Astrocyte (in vitro differentiated cells and primary cell): ENCODE results near the gene AKAP8L. TPM values are rescaled to one million over a fixed set of nuclear protein-coding genes. Genes with fewer than 3 reads are reported as not detected.

Experiments used
- DNase-seq: peaks from one replicate; pipeline ENCODE4 v3.0.0-alpha.2; 2010; ENCODE audit warnings: low read depth
- FAIRE-seq: peaks from 2 replicates; lab custom pipeline; 2011; peaks lifted over from hg19 to GRCh38; lab: Jason Lieb, UNC
- H2AFZ ChIP-seq: 2 replicates; pipeline ENCODE4 v1.6.0; 2012; ENCODE audit warnings: low read depth, low read length, inconsistent platforms
- H3K27ac ChIP-seq: 2 replicates; pipeline ENCODE4 v1.5.1; 2011; ENCODE audit warnings: low read depth, low read length, inconsistent platforms
- H3K27me3 ChIP-seq: 2 replicates; pipeline ENCODE4 v1.6.0; 2011; ENCODE audit warnings: low read length, inconsistent platforms; ENCODE audit not compliant: insufficient read depth
- H3K36me3 ChIP-seq: 2 replicates; pipeline ENCODE4 v1.5.1; 2011; ENCODE audit warnings: low read length, inconsistent platforms; ENCODE audit not compliant: insufficient read depth
- H3K4me1 ChIP-seq: 2 replicates; pipeline ENCODE4 v1.5.1; 2011; ENCODE audit warnings: low read length, inconsistent platforms; ENCODE audit not compliant: insufficient read depth
- H3K4me2 ChIP-seq: 2 replicates; pipeline ENCODE4 v1.6.0; 2012; ENCODE audit warnings: low read length, inconsistent platforms
- H3K4me3 ChIP-seq: 2 replicates; pipeline ENCODE4 v1.5.1; 2011; ENCODE audit warnings: low read depth, mild to moderate bottlenecking, low read length, inconsistent platforms; ENCODE audit not compliant: insufficient read depth
- H3K79me2 ChIP-seq: 2 replicates; pipeline ENCODE4 v1.6.0; 2012; ENCODE audit warnings: mild to moderate bottlenecking, low read length, inconsistent platforms; ENCODE audit not compliant: insufficient read depth
- H3K9ac ChIP-seq: 2 replicates; pipeline ENCODE4 v1.6.0; 2012; ENCODE audit warnings: mild to moderate bottlenecking, low read length, inconsistent platforms
- H3K9me3 ChIP-seq: 2 replicates; pipeline ENCODE4 v1.5.1; 2012; ENCODE audit warnings: low read depth, mild to moderate bottlenecking, low read length, inconsistent platforms; ENCODE audit not compliant: insufficient read depth
- H4K20me1 ChIP-seq: 2 replicates; pipeline ENCODE4 v1.6.0; 2012; ENCODE audit warnings: low read length, inconsistent platforms; ENCODE audit not compliant: insufficient read depth
- H3K27ac Mint-ChIP-seq: one replicate; pipeline ENCODE4 v1.8.0; 2021; ENCODE audit warnings: mild to moderate bottlenecking, mixed read lengths; ENCODE audit not compliant: unreplicated experiment
- H3K27me3 Mint-ChIP-seq: one replicate; pipeline ENCODE4 v1.8.0; 2021; ENCODE audit warnings: low read depth, mixed read lengths; ENCODE audit not compliant: unreplicated experiment
- H3K36me3 Mint-ChIP-seq: one replicate; pipeline ENCODE4 v1.8.0; 2021; ENCODE audit warnings: low read depth, mixed read lengths; ENCODE audit not compliant: unreplicated experiment
- H3K4me1 Mint-ChIP-seq: one replicate; pipeline ENCODE4 v1.8.0; 2021; ENCODE audit warnings: low read depth, mixed read lengths; ENCODE audit not compliant: unreplicated experiment
- H3K4me3 Mint-ChIP-seq: one replicate; pipeline ENCODE4 v1.8.0; 2021; ENCODE audit warnings: mild to moderate bottlenecking, moderate library complexity, mixed read lengths; ENCODE audit not compliant: unreplicated experiment
- H3K9me3 Mint-ChIP-seq: one replicate; pipeline ENCODE4 v1.8.0; 2021; ENCODE audit warnings: mild to moderate bottlenecking, mixed read lengths; ENCODE audit not compliant: unreplicated experiment
- CTCF ChIP-seq: IDR thresholded peaks from 2 replicates; pipeline ENCODE4 v1.5.1; 2011; ENCODE audit warnings: low read depth, mild to moderate bottlenecking, inconsistent platforms, low read length, moderate library complexity; ENCODE audit not compliant: insufficient read depth
- EZH2 ChIP-seq: IDR thresholded peaks from 2 replicates; pipeline ENCODE4 v1.6.1; 2012; ENCODE audit warnings: mild to moderate bottlenecking, low read length, inconsistent platforms; ENCODE audit not compliant: insufficient read depth
- total RNA-seq: library from RNA; stranded (reverse); gene quantifications from 2 replicates; pipeline ENCODE4 v1.2.1, GENCODE V29; 2021

AKAP8L gene
- total RNA-seq, 1 donor from 2014 or later: 101 TPM

GRCh38 chr19:15453906-15454860 lies 35.4 kb upstream of the AKAP8L start:
- FAIRE-seq: no peak
- peak; percentile 17 for TF ChIP-seq CTCF
- TF ChIP-seq EZH2: no peak
- no peak overlapping the region for H3K27ac ChIP-seq
- peaks cover 2% of the 10 kb centered on the region for H3K36me3 Mint-ChIP-seq
- H3K4me3 Mint-ChIP-seq: no peak overlapping the region
- no peak for DNase-seq
- H3K4me3 ChIP-seq: no peak overlapping the region
- no peaks in the 10 kb centered on the region for H3K4me1 Mint-ChIP-seq
- peaks cover 6% of the 10 kb centered on the region for H3K4me1 ChIP-seq
- no peak overlapping the region for H3K4me2 ChIP-seq
- H3K9ac ChIP-seq: no peak overlapping the region
- peaks cover 5% of the 10 kb centered on the region for H3K9me3 Mint-ChIP-seq
- no peak overlapping the region for H2AFZ ChIP-seq
- H3K36me3 ChIP-seq: no peaks in the 10 kb centered on the region
- no peaks in the 10 kb centered on the region for H3K79me2 ChIP-seq
- H4K20me1 ChIP-seq: no peaks in the 10 kb centered on the region
- H3K27ac Mint-ChIP-seq: peak overlapping the region; percentile 6
- H3K9me3 ChIP-seq: no peaks in the 10 kb centered on the region
- peaks cover 48% of the 10 kb centered on the region for H3K27me3 Mint-ChIP-seq
- peaks cover 17% of the 10 kb centered on the region for H3K27me3 ChIP-seq

GRCh38 chr19:15453091-15453578 lies 34.3 kb upstream of the AKAP8L start:
- Mint-ChIP-seq H3K36me3 (peaks cover 3% of the 10 kb centered on the region), H3K27ac (no peak overlapping the region), H3K27me3 (peaks cover 46% of the 10 kb centered on the region), H3K4me3 (no peak overlapping the region), H3K4me1 (no peaks in the 10 kb centered on the region), H3K9me3 (peaks cover 5% of the 10 kb centered on the region)
- Histone ChIP-seq H3K4me3 (peak overlapping the region; percentile 24), H2AFZ (peak overlapping the region; percentile 89), H3K36me3 (no peaks in the 10 kb centered on the region), H3K27ac (no peak overlapping the region), H3K4me1 (peaks cover 6% of the 10 kb centered on the region), H3K4me2 (peak overlapping the region; percentile 85), H3K9me3 (no peaks in the 10 kb centered on the region), H3K9ac (peak overlapping the region; percentile 27), H4K20me1 (no peaks in the 10 kb centered on the region), H3K79me2 (no peaks in the 10 kb centered on the region), H3K27me3 (peaks cover 17% of the 10 kb centered on the region)
- DNase-seq (no peak), FAIRE-seq (no peak)
- TF ChIP-seq CTCF (no peak), EZH2 (no peak)
